Measurements from ENCODE around the gene CCDC73.
"Not testable (repeated sequence)": the region's sequence is repeated elsewhere in the genome, so short reads cannot be mapped to it uniquely, and the experiment has no call there.

The CCDC73 gene

DNA sequence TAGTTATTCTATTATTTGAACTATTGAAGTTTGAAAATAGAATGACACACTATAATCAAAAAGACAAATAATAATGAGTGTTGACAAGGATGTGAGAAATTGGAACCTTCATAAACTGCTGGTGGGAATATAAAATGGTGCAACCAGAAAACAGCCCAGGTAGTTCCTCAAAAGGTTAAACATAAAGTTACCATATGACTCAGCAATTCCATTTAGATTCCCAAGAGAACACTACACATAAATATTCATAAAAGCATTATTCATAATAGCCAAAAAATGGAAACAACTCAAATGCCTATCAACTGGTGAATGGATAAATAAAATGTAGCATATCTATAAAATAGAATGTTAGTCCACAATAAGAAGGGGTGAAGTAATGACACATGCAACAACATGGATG, 21.7 kb downstream of the CCDC73 start:
- Histone ChIP-seq H3K27ac (ENCODE audit: low read depth, low read length) (no peak overlapping the region), H3K4me3 (ENCODE audit: low read length) (no peak overlapping the region), H4K20me1 (ENCODE audit: control insufficient read depth, insufficient read depth, low read depth, low read length) (no peaks in the 10 kb centered on the region), H3K4me2 (ENCODE audit: low read length) (no peak overlapping the region), H3K9me2 (replicated peaks; ENCODE audit: control insufficient read depth, low read length) (no peaks in the 10 kb centered on the region), H3K36me3 (ENCODE audit: control insufficient read depth, low read length) (no peaks in the 10 kb centered on the region), H3K79me2 (ENCODE audit: control insufficient read depth, low read length) (no peaks in the 10 kb centered on the region), H3K27me3 (ENCODE audit: control insufficient read depth, low read length) (no peaks in the 10 kb centered on the region), H3K4me1 (ENCODE audit: control insufficient read depth, low read length) (peaks cover 12% of the 10 kb centered on the region), H3K9me3 (ENCODE audit: control insufficient read depth, insufficient read depth, low read length) (no peaks in the 10 kb centered on the region), H3F3A (ENCODE audit: control insufficient read depth, insufficient read depth) (no peaks in the 10 kb centered on the region)
- TF ChIP-seq CTCF (IDR thresholded peaks at IDR 0.05; ENCODE audit: low read depth, low read length, poor library complexity, severe bottlenecking) (no peak), EZH2phosphoT487 (IDR thresholded peaks at IDR 0.05; ENCODE audit: borderline replicate concordance, low read length) (no peak)

- not testable (repeated sequence) for H3K27me3 ChIP-seq (ENCODE audit: control insufficient read depth, low read length); H3K4me2 ChIP-seq (ENCODE audit: low read length); H3K4me3 ChIP-seq (ENCODE audit: low read length); H3K79me2 ChIP-seq (ENCODE audit: control insufficient read depth, low read length); H3K4me1 ChIP-seq (ENCODE audit: control insufficient read depth, low read length); H3K9me2 ChIP-seq (replicated peaks; ENCODE audit: control insufficient read depth, low read length); H3K36me3 ChIP-seq (ENCODE audit: control insufficient read depth, low read length); H3K27ac ChIP-seq (ENCODE audit: low read depth, low read length); H3F3A ChIP-seq (ENCODE audit: control insufficient read depth, insufficient read depth); H4K20me1 ChIP-seq (ENCODE audit: control insufficient read depth, insufficient read depth, low read depth, low read length); H3K9me3 ChIP-seq (ENCODE audit: control insufficient read depth, insufficient read depth, low read length)
Observed at GRCh38 chr11:32761774-32762173, 32.7 kb downstream of the CCDC73 start.

DNA sequence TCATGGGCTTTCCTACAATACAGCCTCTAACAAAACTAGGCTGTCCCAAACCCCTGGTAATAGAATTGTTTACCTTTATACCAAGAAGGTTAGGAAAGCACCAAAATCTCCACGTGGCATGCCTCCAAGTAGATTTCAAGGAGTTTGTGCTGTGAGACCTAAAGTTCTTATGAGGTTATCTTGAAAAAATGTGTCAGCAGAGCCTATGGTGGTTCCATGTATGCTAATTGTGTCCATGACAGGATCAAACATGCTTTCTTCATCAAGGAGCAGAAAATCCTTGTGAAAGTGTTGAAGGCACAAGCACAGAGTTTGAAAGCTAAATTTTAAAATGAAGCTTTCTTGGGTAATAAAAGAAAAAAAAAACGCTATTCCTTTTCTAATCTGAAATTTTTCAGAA, 36.2 kb downstream of the CCDC73 start:
- no peak overlapping the region for H3K4me3 ChIP-seq (ENCODE audit: low read length)
- H3K36me3 ChIP-seq (ENCODE audit: control insufficient read depth, low read length), result no peaks in the 10 kb centered on the region
- H3K4me1 ChIP-seq (ENCODE audit: control insufficient read depth, low read length), result no peaks in the 10 kb centered on the region
- no peaks in the 10 kb centered on the region for H3K79me2 ChIP-seq (ENCODE audit: control insufficient read depth, low read length)
- no peaks in the 10 kb centered on the region for H3F3A ChIP-seq (ENCODE audit: control insufficient read depth, insufficient read depth)
- H3K27ac ChIP-seq (ENCODE audit: low read depth, low read length), result no peak overlapping the region
- H3K9me2 ChIP-seq (replicated peaks; ENCODE audit: control insufficient read depth, low read length), result no peaks in the 10 kb centered on the region
- TF ChIP-seq CTCF (IDR thresholded peaks at IDR 0.05; ENCODE audit: low read depth, low read length, poor library complexity, severe bottlenecking), result no peak
- TF ChIP-seq EZH2phosphoT487 (IDR thresholded peaks at IDR 0.05; ENCODE audit: borderline replicate concordance, low read length), result no peak
- no peak overlapping the region for H3K4me2 ChIP-seq (ENCODE audit: low read length)
- no peaks in the 10 kb centered on the region for H4K20me1 ChIP-seq (ENCODE audit: control insufficient read depth, insufficient read depth, low read depth, low read length)
- no peaks in the 10 kb centered on the region for H3K9me3 ChIP-seq (ENCODE audit: control insufficient read depth, insufficient read depth, low read length)
- no peaks in the 10 kb centered on the region for H3K27me3 ChIP-seq (ENCODE audit: control insufficient read depth, low read length)

GRCh38 chr11:32753181-32753580, 41.3 kb downstream of the CCDC73 start:
- H3K4me3 ChIP-seq (ENCODE audit: low read length); H3K9me2 ChIP-seq (replicated peaks; ENCODE audit: control insufficient read depth, low read length); H3K9me3 ChIP-seq (ENCODE audit: control insufficient read depth, insufficient read depth, low read length); H3K27me3 ChIP-seq (ENCODE audit: control insufficient read depth, low read length); H3K79me2 ChIP-seq (ENCODE audit: control insufficient read depth, low read length); H4K20me1 ChIP-seq (ENCODE audit: control insufficient read depth, insufficient read depth, low read depth, low read length); H3K36me3 ChIP-seq (ENCODE audit: control insufficient read depth, low read length); H3K27ac ChIP-seq (ENCODE audit: low read depth, low read length); H3K4me1 ChIP-seq (ENCODE audit: control insufficient read depth, low read length); H3F3A ChIP-seq (ENCODE audit: control insufficient read depth, insufficient read depth); H3K4me2 ChIP-seq (ENCODE audit: low read length): not testable (repeated sequence)
